Measurements from ENCODE around the gene HOXD10. TPM values are rescaled to one million over a fixed set of nuclear protein-coding genes. Genes with fewer than 3 reads are reported as not detected.

The HOXD10 gene
- total RNA-seq, 1 donor from 2014 or later = not detected

DNA sequence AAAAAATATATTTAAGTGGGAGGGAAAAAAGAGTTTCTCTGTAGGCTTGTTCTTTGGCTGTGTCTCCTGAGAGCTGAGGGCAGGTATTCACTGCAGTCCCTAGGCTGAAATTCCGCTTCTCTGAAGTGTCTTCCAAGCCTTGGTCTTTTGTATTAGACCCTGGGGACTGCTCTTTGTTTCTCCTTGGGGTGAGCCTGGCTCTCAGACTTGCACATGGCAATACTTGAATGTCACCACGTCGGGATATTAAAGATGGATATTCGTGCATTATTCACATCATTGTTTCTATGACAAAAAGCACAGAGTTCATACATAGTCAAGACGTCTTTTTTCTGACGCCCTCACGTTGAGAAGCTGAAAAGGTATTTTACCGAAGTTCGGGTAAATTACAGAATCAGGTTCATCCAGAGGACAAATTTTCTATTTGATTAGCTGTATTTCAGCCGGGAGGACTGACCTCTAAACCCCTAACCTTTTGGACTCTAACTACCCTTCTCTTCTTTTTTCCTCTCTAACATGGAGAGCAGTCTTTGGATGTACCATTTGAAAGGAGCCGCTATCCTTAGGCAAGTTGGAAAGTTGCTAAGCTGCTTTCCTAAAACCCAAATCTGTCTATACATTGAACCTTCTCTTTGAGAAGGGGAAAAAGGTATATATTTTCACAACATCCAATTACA lies 38.1 kb downstream of the HOXD10 start:
- H3K4me1 Mint-ChIP-seq (ENCODE audit: unreplicated experiment) = peaks cover 29% of the 10 kb centered on the region
- TF ChIP-seq, protein P1, sequence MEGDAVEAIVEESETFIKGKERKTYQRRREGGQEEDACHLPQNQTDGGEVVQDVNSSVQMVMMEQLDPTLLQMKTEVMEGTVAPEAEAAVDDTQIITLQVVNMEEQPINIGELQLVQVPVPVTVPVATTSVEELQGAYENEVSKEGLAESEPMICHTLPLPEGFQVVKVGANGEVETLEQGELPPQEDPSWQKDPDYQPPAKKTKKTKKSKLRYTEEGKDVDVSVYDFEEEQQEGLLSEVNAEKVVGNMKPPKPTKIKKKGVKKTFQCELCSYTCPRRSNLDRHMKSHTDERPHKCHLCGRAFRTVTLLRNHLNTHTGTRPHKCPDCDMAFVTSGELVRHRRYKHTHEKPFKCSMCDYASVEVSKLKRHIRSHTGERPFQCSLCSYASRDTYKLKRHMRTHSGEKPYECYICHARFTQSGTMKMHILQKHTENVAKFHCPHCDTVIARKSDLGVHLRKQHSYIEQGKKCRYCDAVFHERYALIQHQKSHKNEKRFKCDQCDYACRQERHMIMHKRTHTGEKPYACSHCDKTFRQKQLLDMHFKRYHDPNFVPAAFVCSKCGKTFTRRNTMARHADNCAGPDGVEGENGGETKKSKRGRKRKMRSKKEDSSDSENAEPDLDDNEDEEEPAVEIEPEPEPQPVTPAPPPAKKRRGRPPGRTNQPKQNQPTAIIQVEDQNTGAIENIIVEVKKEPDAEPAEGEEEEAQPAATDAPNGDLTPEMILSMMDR (IDR thresholded peaks at IDR 0.05; ENCODE audit: unreplicated experiment) = no peak
- peaks cover 7% of the 10 kb centered on the region for H3K36me3 Mint-ChIP-seq (ENCODE audit: low read depth, unreplicated experiment)
- no peak overlapping the region for H3K27ac Mint-ChIP-seq (ENCODE audit: unreplicated experiment)
- H3K9me3 Mint-ChIP-seq (ENCODE audit: unreplicated experiment) = no peaks in the 10 kb centered on the region
- DNase-seq (ENCODE audit: low spot score) = no peak
- H3K27me3 Mint-ChIP-seq (ENCODE audit: unreplicated experiment) = peaks cover 46% of the 10 kb centered on the region
- no peak overlapping the region for H3K4me3 Mint-ChIP-seq (ENCODE audit: unreplicated experiment)

DNA sequence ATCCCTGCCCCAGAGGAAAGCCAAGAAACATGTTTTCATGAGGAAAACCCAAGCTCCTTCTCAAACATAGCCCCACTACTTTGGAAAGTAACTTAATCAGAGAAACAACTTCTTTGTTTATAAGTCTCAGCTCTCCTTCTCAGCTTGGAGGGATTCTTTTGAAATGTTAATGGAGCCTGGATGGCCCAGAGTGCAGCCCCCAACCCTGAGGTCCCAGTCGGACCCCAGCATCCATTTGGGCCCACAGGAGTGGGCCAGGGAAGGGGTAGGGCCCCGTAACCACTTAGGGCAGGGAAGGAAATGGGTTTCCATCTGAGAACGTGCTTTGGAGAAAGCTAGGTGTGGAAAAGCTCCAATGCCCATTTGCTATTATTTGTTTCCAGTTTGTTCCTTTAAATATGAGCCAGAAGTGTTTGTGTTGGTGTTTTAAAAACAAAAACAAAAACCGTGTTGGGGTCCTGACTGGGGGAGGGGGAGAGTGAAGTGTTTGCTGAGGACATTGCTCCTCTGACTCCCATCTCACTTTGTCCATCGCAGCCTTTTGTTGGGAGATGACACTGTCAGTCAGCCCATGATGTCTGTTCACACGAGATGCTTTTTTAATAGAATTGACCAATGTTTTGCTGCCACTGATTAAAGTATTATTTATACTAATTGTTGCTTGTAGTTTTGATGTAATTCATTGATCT lies 38.9 kb downstream of the HOXD10 start:
- no peak overlapping the region for H3K27ac Mint-ChIP-seq (ENCODE audit: unreplicated experiment)
- peaks cover 1% of the 10 kb centered on the region for H3K36me3 Mint-ChIP-seq (ENCODE audit: low read depth, unreplicated experiment)
- DNase-seq (ENCODE audit: low spot score) = no peak
- no peak overlapping the region for H3K4me3 Mint-ChIP-seq (ENCODE audit: unreplicated experiment)
- peaks cover 23% of the 10 kb centered on the region for H3K4me1 Mint-ChIP-seq (ENCODE audit: unreplicated experiment)
- TF ChIP-seq, protein P1 (IDR thresholded peaks at IDR 0.05; ENCODE audit: unreplicated experiment) = no peak
- H3K27me3 Mint-ChIP-seq (ENCODE audit: unreplicated experiment) = peaks cover 43% of the 10 kb centered on the region
- no peaks in the 10 kb centered on the region for H3K9me3 Mint-ChIP-seq (ENCODE audit: unreplicated experiment)

DNA sequence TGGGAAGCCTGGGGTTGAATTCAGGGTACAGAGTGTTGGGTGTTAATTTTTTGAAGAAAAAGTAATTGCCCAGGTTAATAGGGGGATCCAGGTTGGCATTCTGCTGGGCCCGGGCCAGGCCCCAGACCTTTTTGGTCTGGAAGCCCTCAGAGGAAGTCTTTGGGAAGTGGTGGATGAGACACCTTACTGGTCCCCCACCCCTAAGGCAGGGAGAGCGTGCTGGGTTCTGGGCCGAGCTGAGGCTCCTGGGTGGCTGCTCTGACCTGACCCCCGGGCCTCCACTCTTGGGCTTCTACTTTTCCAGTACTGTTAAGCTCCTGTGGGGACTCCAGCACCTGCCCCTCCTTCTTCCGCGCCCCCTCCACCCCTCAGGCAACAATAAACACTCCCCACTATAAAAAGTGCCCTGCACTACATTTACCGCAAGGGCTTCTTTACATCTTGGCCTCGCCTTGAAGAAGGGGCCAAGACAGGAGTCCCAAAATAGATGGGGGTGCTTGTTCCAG lies 39.8 kb downstream of the HOXD10 start:
- Mint-ChIP-seq H3K4me1 (ENCODE audit: unreplicated experiment) (peaks cover 25% of the 10 kb centered on the region), H3K27ac (ENCODE audit: unreplicated experiment) (no peak overlapping the region), H3K27me3 (ENCODE audit: unreplicated experiment) (peaks cover 43% of the 10 kb centered on the region), H3K36me3 (ENCODE audit: low read depth, unreplicated experiment) (no peaks in the 10 kb centered on the region), H3K4me3 (ENCODE audit: unreplicated experiment) (peak overlapping the region; percentile 47), H3K9me3 (ENCODE audit: unreplicated experiment) (no peaks in the 10 kb centered on the region)
- DNase-seq (ENCODE audit: low spot score) = no peak
- TF ChIP-seq, protein P1 (IDR thresholded peaks at IDR 0.05; ENCODE audit: unreplicated experiment) = no peak

DNA sequence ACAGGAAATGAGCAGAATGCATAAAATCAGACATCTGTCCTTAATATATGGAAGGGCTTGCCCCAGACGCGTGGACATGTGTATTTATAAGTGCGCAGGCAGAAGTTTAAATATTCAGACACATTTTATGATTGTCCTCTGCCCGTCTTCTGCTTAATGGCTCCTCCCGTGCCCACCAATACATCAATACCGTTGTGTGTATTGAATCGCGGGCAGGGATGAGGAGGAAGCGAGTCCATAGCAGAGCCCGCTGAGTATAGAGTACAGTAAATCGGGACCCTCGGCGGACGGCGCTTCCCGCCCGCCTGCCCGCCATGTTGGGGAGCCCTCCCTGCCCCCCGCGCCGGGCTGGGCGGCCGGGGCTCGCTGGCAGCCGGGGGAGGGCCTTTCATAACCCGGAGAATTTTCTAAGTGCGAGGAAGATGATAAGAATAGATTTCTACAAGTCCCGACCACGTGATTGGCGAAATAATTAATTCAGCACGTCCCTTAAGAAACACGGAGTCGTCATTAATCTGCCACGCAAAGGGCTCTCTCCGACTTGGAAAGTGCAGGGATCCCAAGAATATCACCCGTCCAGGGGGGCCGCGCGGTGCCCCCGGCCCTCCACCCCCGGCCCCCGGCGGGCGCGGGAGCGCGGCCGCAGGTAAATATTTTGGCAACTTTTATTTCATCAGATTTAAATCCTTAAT lies 40.4 kb downstream of the HOXD10 start, which contains the start of gene HOXD3:
Gene HOXD3, plus strand, starts transcription at position 501 of the 692 bp plus-strand sequence. CDS start 11,808 bp downstream, outside the sequence.
- H3K27ac Mint-ChIP-seq (ENCODE audit: unreplicated experiment) = peak within 1 kb of the TSS; percentile 58
- no peak for DNase-seq (ENCODE audit: low spot score)
- H3K27me3 Mint-ChIP-seq (ENCODE audit: unreplicated experiment) = peaks cover 42% of the 10 kb centered on the region
- peaks cover 25% of the 10 kb centered on the region for H3K4me1 Mint-ChIP-seq (ENCODE audit: unreplicated experiment)
- H3K4me3 Mint-ChIP-seq (ENCODE audit: unreplicated experiment) = peak within 1 kb of the TSS; percentile 78
- H3K9me3 Mint-ChIP-seq (ENCODE audit: unreplicated experiment) = no peaks in the 10 kb centered on the region
- TF ChIP-seq, protein P1 (IDR thresholded peaks at IDR 0.05; ENCODE audit: unreplicated experiment) = no peak
- no peaks in the 10 kb centered on the region for H3K36me3 Mint-ChIP-seq (ENCODE audit: low read depth, unreplicated experiment)
